Measurements from ENCODE around the gene ATP10A.

DNA sequence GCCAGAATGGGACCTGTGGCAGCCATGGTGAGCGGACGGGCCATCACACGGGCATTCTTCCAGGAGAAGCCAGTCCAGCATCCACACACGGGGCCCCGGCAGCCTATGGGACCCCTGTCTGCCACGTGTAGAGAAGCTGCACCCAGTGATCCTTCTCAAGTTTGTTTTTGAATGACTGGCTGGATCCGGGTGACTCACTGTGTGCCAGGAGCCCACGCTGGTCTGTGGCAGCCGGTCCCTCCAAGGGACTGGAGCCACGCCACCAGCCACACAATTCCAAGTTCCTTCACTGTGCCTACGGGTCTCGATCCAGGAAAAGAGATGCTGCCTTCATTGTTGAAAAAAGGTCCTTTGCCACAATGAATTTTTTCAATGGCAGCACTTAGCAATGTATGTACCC, 58.1 kb downstream of the ATP10A start:
- TF ChIP-seq, protein P1, sequence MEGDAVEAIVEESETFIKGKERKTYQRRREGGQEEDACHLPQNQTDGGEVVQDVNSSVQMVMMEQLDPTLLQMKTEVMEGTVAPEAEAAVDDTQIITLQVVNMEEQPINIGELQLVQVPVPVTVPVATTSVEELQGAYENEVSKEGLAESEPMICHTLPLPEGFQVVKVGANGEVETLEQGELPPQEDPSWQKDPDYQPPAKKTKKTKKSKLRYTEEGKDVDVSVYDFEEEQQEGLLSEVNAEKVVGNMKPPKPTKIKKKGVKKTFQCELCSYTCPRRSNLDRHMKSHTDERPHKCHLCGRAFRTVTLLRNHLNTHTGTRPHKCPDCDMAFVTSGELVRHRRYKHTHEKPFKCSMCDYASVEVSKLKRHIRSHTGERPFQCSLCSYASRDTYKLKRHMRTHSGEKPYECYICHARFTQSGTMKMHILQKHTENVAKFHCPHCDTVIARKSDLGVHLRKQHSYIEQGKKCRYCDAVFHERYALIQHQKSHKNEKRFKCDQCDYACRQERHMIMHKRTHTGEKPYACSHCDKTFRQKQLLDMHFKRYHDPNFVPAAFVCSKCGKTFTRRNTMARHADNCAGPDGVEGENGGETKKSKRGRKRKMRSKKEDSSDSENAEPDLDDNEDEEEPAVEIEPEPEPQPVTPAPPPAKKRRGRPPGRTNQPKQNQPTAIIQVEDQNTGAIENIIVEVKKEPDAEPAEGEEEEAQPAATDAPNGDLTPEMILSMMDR (IDR thresholded peaks at IDR 0.05), result no peak
- TF ChIP-seq POLR2A (IDR thresholded peaks at IDR 0.05), result no peak

All from adrenal gland (tissue), 5 donors.